GM21390 (cell line): Measurements from ENCODE around the gene CIITA.
"Not testable (repeated sequence)": the region's sequence is repeated elsewhere in the genome, so short reads cannot be mapped to it uniquely, and the experiment has no call there.

ENCODE experiments used
- ATAC-seq: cut with Tn5 transposase; IDR thresholded peaks from one replicate; pipeline ENCODE4 v1.9.1; 2021; ENCODE audit not compliant: unreplicated experiment

Gene CIITA

GRCh38 chr16:10918294-10919002 is 41.4 kb downstream of the CIITA start:
- peak; percentile 74 for ATAC-seq

- ATAC-seq: no peak
Measured at GRCh38 chr16:10919003-10919351, 42.0 kb downstream of the CIITA start.

- ATAC-seq: no peak
Measured at GRCh38 chr16:10920726-10921427, 43.9 kb downstream of the CIITA start.

- ATAC-seq: no peak
Measured at GRCh38 chr16:10921536-10922327, 44.7 kb downstream of the CIITA start.

GRCh38 chr16:10922328-10923145 is 45.5 kb downstream of the CIITA start:
- no peak for ATAC-seq

GRCh38 chr16:10923146-10923649 is 46.2 kb downstream of the CIITA start:
- ATAC-seq: no peak

GRCh38 chr16:10923650-10924214 is 46.7 kb downstream of the CIITA start:
- ATAC-seq: no peak

- ATAC-seq: not testable (repeated sequence)
Measured at GRCh38 chr16:10925285-10925684, 48.3 kb downstream of the CIITA start.

- ATAC-seq: no peak
Measured at GRCh38 chr16:10926094-10926493, 49.1 kb downstream of the CIITA start.

- no peak for ATAC-seq
Measured at GRCh38 chr16:10926867-10927266, 49.9 kb downstream of the CIITA start.

GRCh38 chr16:10927497-10928112 is 50.6 kb downstream of the CIITA start:
- no peak for ATAC-seq

- ATAC-seq: not testable (repeated sequence)
Measured at GRCh38 chr16:10929097-10929496, 52.1 kb downstream of the CIITA start.

- ATAC-seq: no peak
Measured at GRCh38 chr16:10929853-10930754, 53.1 kb downstream of the CIITA start.

GRCh38 chr16:10930755-10931093 is 53.7 kb downstream of the CIITA start:
- ATAC-seq: no peak

GRCh38 chr16:10931134-10931533 is 54.1 kb downstream of the CIITA start:
- ATAC-seq: no peak

GRCh38 chr16:10931977-10932632 is 55.1 kb downstream of the CIITA start:
- ATAC-seq: no peak

GRCh38 chr16:10932959-10933710 is 56.1 kb downstream of the CIITA start:
- no peak for ATAC-seq

GRCh38 chr16:10933865-10934264 is 56.9 kb downstream of the CIITA start:
- ATAC-seq: no peak
